Caki2 (cell line): Measurements from ENCODE around the gene MPPED2. TPM values are rescaled to one million over a fixed set of nuclear protein-coding genes. Genes with fewer than 3 reads are reported as not detected.

Experiments
- DNase-seq: peaks from one replicate; pipeline ENCODE4 v3.0.0-alpha.2; 2015; ENCODE audit warnings: low read depth
- in situ Hi-C: cut with HindIII; loops from 2 replicates; pipeline ENCODE4 v1.10.0; 2016; ENCODE audit warnings: low sequenced_read_pairs, low pct_unique_long_range_greater_than_20kb, mixed read lengths
- total RNA-seq: library from RNA; depleted of rRNA; stranded (reverse); fragments of >200 nt; shearing (Covaris generic); gene quantifications from 2 replicates; pipeline ENCODE4 v1.2.3, GENCODE V29; 2014; ENCODE audit warnings: low replicate concordance

The MPPED2 gene
- total RNA-seq, 1 experiment from 2014 or later = not detected

DNA sequence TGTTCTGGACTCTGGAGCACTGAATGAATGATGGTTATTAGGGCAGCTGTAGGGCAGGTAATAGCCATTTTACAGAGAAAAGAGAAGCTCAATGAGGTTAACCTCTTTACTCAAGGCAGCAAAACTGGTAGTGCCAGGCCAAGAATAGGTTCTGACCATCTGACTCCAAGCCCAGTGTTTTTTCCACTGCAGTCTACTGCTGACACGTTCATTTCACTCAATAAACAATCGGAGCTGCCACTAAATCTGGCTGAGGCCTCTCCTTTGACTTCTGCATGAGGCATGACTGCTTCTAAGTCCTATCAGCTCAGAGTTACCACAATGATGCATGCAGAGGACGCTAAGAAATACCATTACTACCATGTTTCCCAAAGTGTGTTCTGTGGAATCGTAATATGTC, 145.6 kb downstream of the MPPED2 start:
- in situ Hi-C loops = no loop called here

DNA sequence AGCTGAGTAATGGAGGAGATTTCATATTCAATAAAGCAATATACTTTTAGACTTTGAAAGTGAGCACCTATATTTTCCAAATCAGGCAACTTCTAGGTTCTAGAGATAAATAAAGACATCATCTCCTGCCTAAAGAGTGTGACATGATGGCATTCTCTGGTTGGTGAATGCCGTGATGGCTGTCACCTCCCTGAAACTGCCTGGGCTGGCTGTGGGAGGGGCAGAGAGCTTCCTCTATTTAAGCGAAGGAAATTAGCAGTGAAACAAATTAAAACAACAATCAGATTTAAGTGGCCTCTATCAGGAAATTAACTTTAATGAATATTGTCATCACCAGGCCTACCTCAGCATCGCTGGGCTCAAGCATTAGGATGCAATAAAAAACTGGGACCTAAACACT, 149.4 kb downstream of the MPPED2 start:
- in situ Hi-C loops = no loop called here
- no peak for DNase-seq

More for the DNA sequence above, 145.6 kb downstream of the MPPED2 start:
- no peak for DNase-seq

DNA sequence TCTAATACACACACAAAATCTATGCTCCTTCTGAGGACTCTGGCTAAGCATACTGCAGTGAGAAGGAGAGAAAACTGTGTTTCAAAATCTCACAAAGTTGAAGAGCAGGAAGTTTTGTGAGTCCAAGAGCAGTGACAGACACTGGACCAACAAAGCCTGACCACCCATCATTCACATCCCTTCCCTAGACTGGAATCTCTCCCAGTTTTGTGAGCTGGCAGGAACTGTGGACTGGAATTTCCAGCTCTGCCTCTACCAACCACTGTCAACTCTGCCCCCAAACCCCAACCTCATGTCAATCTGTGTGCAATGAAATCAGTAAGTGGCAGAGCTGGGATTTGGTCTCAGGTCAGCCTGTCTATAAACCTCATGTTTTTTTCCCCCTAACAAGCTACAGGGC, 150.7 kb downstream of the MPPED2 start:
- in situ Hi-C loops = no loop called here
- no peak for DNase-seq

DNA sequence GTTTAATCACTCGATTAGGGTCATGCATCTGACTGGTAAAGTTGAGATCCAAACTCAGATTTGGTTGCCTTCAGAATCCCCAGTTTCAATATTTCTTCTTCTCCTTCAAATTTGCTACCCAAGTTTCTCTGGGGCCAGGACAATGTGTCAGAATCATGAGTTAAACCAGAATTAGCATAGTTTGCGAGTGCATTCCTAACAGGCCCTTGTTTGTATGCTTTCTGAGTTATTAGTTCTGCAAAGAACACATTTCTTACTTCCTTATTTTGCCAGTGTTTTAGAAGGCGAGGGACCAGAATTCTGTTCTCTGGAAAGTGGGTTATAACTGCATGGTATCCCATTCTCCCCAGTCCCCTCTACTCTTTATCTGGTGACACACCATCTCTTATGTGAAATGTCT, 151.3 kb downstream of the MPPED2 start:
- in situ Hi-C loops = no loop called here
- no peak for DNase-seq

DNA sequence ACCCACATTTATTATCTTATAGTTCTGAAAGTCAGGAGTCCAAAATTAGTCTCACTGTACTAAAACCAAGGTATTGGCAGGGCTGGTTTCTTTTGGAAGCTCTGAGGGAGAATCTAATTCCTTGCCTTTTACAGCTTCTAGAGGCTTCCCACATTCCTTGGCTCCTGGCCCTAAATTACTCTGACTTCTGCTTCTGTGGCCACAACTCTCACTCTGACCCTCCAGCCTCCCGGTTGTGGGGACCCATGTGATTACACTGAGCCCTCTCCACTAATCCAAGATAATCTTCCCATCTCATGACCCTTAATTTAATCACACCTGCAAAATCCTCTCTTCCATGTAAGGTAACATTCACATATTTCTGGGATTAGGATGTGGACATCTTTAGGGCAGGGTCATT, 152.3 kb downstream of the MPPED2 start:
- in situ Hi-C loops = no loop called here

DNA sequence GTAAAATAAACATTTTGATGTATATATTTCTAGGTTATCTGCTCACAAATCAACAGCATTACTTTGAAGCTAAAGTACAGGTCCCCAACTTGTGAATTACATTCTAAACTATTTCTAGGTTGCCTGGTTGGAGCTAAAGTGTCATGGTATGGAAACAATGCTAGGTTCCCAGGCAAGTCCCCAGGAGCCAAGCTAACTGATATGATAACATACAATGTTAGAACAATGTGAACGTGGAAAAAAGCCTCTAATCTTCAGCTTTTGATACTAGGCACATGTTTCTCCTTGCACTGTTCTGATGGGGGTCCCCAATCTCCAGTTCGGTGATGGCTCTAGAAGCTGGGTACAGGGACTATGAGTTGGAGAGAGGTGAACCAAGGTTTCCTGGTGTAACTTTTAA, 153.4 kb downstream of the MPPED2 start:
- in situ Hi-C loops = no loop called here
- no peak for DNase-seq

More for the DNA sequence above, 152.3 kb downstream of the MPPED2 start:
- no peak for DNase-seq

DNA sequence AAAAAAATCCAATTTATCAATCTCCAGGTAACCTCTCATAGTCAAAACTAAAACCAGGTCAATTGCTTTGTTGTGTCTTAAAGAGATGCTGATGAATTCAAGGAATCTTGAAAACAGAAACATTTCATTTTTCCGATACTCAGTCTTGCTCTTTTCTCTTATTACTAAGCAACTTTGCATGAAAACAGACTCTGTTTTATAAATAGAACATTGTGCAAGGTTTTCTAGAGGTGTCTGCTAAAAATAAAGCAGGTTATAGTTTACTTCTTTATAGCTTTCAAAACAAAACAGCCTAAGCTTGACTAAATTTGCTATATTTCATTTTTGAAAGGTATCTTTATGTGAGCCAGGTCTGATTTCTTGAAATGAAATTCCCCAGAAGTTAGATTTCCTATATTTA, 154.0 kb downstream of the MPPED2 start:
- DNase-seq = no peak

DNA sequence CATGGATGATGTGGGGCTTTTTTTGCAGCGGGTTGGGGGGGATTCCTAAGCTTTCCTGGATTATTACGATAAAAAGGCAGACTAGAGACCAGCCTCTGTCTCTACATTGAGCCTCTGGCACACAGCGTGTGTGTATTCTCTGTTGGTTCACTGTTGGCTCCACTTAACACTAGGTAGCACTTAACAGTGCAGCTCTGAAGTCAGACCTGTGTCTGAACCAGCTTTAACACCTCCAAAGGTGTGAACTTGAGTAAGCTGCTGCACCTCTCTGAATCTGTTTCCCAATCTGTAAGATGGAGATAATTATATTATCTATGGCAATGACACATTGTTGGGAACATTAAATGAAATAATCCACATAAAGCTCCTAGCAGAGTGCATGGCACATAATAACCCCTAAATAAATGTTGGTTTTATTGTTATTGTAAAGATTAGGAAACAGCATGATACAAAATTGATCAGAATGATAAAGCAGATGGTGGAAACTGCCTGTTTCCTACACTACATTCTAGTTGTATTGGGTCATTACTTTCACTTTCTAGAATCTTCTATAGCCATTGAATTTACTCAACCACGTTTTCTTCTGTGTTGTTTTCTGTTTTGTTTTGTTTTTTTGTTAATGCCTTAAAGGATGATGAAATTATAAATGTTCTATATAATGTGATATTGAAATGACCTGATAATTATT, 154.9 kb downstream of the MPPED2 start:
- DNase-seq = no peak
- in situ Hi-C loops = no loop called here

More for the DNA sequence above, 154.0 kb downstream of the MPPED2 start:
- in situ Hi-C loops = no loop called here

DNA sequence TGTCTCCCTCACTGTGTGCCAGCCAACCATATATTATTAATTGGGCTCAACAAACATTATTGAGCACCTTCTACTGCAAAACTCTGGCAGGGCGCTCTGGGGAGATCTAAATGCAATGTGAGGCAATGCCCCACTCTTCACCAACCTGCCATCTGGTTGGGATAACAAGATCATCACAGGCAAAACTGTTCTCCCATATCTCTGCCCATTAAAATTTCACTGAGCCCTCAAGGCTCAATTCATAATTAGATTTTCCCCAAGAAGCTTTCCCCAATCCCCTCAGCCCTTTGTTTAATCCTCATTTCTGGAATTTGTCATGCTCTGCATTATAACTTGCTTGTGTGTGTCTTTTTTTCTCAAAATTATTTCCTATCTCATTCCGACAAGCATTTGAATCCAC, 156.6 kb downstream of the MPPED2 start:
- DNase-seq = no peak
- in situ Hi-C loops = no loop called here

DNA sequence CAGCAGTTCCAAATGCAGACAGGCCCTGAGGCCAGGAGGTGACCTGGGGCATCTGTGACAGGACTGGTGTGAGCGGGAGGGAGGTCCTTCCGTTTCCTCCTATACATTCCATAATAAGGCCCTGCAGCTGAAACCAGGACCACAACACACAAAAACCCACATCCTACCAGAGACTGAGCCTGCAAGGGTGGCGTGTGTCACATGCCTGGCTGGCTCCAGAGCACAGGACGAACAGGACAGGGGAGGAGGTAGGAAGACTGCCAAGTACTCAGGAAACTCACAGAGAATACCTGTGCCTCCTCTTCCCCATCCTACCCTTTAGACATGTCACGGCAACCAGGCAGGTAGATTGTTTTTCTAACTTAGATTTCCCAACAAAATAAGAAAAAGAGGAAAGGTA, 159.4 kb downstream of the MPPED2 start:
- DNase-seq = no peak
- in situ Hi-C loops = no loop called here

DNA sequence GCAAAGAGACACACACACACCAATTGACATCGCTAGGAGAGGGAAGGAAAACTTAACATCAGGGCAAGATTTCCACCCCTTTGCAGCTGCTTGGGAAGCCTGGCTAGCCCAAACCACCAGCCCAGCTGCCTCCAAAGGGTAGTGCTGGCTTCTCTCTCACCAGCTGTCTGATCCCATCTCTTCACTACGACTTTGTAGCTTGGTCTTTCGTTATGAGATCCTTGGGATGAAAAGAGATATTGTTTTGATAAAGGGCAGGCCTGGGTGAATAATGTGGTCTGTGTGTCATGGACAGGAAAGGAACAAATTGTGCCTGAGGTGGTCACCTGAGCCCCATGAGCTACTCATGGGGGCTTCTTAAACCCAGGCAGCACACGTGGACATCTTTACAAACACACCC, 161.3 kb downstream of the MPPED2 start:
- in situ Hi-C loops = no loop called here
- DNase-seq = no peak

DNA sequence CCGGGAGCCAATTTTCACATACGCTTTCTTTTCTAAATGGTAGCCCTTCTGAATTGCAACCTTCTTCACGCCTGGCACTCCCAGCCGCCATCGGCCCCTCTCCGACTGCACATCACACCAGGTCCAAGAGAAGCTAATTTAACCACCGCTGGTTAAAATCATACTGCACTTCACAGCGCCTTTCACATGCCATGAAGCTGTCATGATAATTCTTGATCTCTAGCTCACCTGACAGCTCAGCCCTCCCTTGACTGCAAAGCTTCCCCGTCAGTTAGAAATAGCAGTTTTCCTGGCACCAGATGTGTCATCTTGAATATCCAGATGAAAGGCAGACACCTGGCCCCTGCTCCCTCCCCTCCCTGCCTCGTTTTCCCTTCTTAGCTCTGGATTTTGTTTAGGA, 161.8 kb downstream of the MPPED2 start:
- in situ Hi-C loops = no loop called here
- DNase-seq = no peak

DNA sequence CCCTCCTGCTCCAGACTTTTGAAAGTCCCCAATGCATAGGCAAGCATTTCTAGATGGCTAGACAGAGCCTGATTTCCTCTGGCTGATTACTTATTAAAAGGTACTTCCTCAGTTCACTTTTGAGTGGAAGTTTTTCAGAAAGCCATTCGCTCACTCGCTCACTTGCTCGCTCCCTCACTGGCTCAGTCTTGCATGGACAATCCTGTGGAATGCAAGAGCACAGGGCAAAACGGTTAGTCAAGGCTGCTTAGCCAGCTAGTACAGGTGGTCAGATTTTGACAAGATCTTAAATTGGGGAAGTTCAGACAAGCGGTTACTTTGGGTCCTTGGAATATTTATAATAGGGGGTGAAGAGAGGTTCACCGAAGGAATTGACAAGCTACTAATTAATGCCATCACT, 162.3 kb downstream of the MPPED2 start:
- DNase-seq = peak; percentile 59
- in situ Hi-C loops = no loop called here

DNA sequence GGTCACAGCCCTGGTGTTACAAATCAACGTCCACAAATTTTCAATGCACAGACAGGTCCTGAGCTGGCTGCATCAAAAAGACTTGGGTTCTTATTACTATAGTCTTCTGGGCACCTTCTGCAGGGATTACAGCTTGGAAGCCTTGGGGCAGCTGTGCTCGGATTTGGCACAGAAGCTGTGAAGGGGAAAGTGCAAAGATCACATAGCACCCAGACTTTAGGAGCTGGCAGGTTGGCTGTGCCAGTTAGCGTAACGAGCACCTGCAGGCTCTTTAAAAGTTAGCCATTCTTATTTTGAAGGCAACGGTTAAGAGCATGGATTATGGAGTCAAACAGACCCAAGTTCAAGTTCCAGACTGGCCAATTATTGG, 162.9 kb downstream of the MPPED2 start:
- no peak for DNase-seq
- in situ Hi-C loops = no loop called here

DNA sequence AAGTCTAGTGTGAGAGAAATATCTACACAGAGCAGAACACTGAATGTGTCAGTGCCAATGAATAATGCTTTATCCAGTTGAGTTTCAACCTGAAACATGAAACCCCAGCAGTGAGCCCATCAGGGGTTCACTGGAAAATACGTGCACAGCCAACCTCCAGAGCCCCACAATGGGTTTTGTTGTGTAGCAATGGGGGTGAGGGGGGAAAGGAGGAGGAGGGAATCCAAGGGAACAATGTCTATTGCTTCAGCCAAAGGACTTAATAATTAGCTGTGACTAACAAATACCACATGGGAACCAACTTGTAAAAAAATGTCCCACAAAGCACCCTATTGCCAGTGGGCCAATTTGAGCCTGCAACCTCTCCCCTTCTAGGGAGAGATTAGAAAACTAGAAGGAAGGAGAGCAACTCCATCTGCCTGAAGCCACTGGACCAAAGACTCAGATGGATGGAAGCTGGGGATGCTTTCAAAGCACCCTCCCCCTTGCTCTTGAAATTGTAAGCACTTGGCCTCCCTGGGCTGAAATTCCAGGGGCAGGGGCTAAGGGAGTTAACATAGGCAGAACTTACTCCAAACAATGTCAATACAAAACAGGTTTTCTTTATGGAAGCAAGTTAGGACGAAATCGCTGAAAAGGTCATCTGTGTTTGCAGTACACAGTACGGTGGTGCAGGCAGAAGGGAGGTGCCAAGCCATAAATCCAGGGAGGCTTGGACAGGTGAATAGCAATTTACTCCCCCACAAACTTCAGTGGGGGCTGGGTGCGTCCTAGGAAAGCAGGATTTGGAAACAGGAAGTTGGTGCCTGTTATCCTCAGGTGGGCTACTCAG, 163.5 kb downstream of the MPPED2 start:
- in situ Hi-C loops = no loop called here
- DNase-seq = no peak

DNA sequence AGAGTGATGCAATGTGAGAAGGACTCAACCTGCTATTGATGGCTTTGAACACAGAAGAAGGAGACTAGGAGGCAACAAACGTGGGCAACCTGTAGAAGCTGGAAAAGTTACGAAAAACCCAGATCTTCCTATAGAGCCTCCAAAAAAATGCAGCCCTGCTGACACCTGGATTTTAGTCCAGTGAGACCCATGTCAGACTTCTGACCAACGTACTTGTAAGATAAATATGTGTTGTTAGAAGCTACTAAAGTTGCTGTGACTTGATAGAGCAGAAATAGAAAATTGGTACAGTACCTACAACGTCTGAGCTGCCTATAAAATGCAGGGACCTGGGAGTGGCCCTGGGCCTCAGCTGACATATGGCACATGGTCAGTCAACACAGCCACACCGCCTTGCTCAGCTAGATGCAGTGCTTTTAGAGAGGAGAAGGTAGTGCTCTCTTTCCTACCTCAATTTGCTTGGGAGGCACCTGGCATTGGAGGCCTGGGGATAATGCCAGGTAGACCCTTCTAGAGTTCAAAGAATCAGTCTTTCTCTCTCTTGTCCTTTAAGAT, 165.8 kb downstream of the MPPED2 start:
- no peak for DNase-seq
- in situ Hi-C loops = no loop called here

DNA sequence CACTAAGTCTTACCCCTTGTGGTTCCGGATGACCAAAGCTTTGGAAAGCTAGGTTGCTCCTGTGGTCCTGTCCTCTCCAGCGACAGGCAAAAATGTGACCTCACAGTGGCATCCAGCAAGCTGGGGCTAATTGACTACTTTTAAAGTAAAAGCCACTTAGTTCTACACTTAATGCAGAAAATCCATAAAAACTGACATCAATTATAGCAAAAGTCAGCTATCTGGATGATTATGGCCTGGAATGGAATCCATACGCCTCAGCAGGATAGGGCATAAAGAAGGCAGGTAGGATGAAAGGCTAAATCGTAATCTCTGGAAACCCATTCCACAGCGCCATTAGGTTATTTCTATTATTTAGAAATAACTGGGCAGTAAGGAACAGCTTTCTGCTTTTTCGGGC, 171.3 kb downstream of the MPPED2 start:
- DNase-seq = no peak
- in situ Hi-C loops = no loop called here

DNA sequence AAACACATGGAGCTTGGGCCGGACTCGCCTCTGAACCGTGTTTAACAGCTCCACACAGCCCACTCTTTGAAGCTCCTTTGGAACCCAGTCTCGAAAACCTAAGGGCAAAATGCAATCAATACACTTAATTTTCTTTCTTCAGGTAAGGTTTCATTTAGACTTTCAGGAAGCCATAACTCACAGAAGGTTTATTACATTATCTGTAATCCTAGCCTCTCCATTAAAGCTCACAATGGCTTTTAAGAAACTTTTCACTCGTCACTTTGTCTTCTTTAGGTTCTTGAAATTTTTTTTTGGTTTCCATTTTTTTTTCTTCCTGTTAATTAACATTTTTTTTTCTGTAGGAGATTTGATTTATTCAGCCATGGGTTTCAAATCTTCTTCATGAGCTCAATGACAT, 171.9 kb downstream of the MPPED2 start:
- in situ Hi-C loops = no loop called here
- DNase-seq = no peak

DNA sequence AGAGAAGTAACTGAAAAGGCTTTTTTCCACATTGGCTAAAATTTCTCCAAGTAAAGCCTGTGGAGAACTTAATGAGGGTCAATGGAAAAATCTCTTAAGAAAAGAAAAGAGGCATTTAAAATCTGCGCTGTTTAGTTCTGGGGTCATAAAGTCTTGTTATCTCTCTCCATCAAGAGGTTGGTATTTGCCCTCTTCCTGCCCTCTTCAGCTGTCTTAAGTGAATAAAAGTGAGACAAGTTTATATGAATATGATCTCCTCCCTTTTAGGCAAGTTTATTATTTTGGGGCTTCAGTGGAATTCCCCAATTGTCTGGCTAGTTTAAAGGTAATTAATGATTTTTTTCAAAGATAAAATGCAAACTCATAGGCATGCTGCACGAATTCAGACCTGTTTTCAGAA, 173.6 kb downstream of the MPPED2 start:
- no peak for DNase-seq
- in situ Hi-C loops = no loop called here

DNA sequence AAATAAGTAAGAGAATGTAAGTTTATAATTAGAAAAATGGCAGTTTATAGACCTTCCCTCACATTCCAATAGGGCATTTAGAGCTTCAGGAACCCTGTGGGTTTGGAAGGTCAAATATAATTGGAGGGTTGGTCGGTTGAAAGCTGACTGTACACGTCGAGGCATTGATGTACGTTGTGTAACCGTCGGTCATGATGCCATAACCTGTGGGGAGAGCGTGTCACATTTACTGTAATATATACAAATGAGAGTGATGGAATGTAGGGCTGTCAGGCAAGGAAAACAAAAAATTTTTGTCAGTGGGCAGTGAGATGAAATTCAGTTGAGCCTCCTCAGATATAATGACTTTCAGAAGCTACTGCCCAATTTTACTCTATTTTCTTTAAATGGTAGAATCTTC, 174.8 kb downstream of the MPPED2 start:
- DNase-seq = no peak
- in situ Hi-C loops = no loop called here
